Measurements from ENCODE around the gene CD164.
"Not testable (repeated sequence)": the region's sequence is repeated elsewhere in the genome, so short reads cannot be mapped to it uniquely, and the experiment has no call there.

CD164 gene

DNA sequence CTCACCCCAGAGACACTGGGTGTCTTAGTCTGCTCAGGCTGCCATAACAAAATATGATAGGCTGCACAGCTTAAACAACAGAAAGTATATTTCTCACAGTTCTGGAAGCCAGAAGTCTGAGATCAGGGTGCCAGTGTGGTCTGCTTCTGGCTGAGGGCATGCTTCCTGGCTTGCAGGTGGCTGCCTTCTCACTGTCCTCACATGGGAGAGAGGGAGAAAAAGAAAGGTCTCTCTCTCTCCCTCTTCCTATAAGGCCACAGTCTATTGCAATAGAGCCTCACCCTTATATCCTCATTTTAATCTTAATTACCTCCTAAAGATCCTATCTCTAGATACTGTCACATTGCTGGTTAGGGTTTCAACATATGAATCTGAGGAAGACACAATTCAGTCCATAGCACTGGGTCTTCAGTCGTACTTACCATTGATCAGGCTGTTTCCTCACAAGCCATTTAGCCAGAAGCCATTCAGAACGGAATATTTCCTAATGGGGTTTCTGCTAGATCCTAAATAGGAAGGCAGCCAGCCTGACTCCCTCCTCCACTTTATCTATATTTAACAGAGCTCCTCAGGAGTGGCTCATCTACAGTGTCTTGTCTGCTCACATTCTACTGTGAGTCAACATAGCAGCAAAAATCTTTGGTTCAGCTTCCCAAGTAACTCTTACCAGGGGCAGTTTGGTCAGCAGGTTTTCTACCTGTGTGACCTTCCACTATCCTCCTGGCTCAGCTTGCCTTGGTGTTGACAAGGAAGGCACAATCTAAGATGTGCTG is 42.2 kb downstream of the CD164 start:
- no peak for DNase-seq

DNA sequence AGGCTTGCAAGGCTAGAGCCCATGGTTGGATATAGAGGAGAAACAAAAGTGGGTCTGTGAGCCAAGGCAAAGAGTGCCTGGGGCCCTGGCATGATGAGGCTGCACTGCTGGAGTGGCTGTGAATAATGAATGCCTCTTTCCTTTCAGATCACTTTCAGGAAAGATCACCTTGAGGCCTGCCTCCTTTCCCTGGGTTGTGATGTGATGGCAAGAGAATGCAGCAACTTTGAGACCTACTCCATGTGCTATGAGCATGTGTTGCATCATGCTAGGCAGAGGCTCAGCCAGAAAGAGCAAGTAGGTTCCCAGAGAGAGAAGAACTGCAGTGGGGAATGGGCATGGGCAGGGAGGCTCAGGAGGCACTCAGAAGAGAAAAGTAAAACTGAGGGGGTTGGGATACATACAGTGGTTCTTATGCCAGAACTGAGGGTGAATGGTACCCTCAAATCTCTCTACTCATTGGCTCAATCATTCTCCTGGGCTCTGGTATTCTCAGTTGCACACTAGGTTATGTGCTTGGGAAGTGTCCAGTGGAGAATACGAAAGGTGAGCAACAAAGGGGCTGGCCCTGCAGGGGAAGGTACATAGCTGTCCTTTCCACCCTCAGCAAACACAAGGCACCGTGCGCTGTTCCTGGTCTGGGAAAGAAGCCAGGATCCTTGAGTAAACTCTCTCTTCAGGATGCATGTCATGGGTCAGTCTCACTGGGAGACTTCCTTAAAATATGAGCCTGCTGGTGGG is 45.9 kb downstream of the CD164 start:
- no peak for DNase-seq

DNA sequence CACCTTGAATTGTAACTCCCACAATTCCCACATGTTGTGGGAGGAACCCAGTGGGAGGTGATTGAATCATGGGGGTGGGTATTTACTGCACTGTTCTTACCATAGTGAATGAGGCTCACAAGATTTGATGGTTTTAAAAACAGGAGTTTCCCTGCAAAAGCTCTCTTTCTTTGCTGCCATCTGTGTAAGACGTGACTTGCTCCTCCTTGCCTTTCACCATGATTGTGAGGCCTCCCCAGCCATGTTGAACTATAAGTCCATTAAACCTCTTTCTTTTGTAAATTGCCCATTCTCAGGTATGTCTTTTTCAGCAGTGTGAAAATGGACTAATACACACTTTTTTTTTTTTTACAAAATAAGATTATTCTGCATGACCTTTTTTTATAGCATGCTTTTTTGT is 48.4 kb downstream of the CD164 start:
- not testable (repeated sequence) for DNase-seq

DNA sequence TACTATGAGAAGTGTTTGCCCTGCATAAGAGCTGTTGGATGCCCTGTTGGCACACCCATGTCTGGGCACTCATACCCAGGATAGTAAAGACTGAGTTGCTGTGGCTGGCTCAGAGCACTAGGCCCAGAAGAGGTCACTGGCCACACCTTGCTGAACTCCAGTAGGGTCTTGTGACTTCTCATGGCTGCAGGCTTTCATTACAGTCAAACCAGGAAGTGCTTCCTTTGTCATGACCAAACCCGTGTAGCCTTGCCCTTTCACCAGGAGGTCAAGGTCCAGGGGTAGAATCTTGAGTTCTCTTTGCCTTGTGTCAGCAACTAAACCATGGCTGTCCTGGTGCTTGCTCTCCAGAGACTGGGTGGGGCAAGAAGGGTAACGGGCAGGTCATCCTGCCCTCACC is 49.5 kb downstream of the CD164 start:
- no peak for DNase-seq

DNA sequence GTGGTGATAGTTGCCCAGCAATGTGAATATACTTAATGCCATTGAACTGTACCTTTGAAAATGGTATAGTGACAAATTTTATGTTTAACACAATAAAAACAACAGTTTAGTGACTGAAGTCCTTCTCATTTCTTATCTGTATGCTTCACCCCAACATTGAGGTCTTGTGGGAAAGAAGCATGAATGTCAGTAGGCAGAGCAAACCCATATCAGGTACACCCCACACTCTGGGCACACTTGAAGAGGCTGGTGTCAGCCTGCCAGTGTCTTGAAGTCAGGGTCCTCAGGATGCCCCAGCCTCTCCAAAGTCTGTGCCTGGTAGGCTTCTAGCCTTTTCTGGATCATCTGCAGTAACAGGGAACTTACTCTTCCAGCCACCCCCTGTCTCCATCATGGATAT is 51.2 kb downstream of the CD164 start:
- DNase-seq = no peak

DNA sequence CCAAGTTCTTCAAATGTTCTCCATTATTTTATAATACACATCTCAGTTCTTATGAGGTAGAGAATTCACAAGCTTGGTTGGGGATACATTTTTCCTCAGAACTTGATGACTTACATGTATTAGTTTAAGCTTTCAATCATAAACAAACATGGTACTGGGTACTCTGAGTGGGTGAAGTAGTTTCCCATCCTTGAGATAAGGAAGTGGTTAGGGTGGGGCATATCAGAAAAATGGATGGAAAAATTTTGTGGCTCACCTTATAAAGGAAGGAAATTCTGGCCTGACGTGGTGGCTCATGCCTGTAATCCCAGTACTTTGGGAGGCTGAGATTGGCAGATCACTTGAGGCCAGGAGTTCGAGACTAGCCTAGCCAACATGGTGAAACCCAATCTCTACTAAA is 52.0 kb downstream of the CD164 start:
- no peak for DNase-seq

DNA sequence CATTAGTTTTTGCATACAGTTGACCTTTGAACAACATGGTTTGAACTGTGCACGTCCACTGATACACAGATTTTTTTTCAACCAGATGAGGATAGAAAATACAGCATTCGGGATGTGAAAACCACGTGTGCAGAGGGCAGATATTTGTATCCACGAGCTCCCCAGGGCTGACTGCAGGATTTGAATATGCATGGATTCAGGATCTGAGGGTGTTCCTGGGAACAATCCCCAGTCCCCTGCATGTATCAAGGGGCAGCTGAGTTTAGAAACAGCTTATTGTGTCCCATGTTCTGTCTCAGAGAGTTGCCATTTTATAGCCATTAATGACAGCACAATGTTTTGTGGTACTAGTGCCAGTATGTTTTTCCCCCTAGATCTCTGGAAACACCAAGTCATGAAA is 53.6 kb downstream of the CD164 start:
- no peak for DNase-seq

DNA sequence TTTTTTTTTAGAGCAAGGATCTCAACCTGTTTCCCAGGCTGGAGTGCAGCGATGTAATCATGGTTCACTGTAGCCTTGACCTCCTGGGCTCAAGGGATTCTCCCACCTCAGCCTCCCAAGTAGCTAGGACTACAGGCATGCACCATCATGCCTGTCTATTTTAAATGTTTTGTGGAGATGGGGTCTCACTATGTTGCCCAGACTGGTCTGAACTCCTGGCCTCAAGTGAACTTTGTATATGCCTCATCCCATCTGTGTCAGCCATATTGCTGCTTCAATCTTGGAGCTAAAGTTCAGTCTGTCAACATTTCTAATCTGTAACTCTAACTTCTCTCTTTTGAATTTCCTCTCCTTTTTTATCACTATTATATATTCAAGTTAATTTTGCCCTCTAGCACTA is 54.3 kb downstream of the CD164 start:
- no peak for DNase-seq

DNA sequence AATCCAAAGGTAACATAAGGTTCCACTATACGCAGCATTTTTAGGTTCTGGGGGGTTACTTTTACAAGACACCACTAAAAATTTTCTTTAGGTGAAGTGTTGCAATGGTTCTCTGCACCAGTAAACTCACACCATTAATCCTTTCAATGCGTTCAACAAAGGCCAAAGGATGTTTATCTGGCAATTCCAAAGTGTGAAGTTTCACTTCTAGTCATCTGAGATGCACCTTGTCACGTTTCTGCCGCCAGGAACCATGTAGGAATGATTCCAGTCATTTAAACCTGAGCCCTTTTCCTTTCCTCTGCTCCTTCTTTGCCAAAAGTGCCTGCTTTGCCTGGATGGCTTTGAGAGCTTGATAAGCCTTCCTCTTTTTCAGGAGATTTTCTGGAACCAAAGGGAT is 54.8 kb downstream of the CD164 start:
- DNase-seq = no peak

DNA sequence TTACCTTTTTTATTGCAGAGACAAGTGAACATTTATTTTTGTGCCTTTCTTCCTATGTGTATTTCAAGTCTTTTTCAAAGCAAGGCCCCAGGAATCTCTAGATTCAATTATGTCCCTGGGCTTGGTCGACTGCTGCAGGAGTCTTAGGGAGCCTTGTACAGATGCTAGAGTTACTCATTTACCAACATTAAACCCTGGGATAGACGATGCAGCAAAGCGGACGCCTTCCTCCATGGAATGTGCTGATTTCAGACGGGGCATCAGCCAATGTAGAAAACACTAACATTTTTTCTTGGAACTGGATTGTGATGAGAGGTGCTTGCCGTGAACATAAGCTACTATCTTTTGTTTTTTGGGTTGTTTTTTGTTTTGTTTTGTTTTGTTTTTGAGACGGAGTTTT is 55.9 kb downstream of the CD164 start:
- no peak for DNase-seq

DNA sequence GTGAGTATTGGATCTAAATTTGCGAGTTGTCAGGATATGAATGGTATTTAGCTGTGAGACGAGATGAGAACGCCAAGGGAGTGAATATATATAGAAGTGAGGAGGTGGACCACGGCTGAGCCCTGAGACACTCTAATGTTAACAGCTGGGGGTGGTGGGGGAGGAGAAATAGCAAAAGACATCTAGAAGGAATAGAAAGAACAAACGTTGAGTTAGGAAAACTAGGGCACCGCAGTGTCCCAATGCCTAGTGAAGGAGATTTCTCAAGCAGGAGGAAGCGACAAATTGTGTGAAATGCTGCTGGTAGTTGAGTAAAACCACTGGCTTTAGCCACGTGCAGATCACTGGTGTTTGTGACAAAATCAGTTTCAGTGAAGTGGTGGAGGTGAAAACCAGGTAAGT is 56.9 kb downstream of the CD164 start:
- no peak for DNase-seq

DNA sequence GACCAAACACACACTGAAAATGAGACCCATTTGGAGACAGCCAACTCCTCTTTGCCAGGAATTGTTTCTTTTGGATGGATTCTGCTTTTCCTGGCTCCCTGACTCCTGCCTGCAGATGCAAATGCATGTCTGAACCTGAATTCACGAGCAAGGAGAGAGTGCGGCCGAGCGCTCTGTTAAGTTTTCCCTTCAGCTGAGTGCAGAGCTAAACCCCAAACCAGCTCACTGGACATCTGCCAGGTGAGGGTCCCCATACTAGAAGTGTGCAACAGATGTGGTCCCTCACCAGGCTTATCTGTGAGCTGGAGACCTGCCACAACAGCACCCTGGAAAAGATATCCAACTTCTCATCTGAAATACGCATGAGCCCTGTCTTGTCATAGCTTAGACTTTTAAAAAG is 59.0 kb downstream of the CD164 start:
- DNase-seq = no peak

DNA sequence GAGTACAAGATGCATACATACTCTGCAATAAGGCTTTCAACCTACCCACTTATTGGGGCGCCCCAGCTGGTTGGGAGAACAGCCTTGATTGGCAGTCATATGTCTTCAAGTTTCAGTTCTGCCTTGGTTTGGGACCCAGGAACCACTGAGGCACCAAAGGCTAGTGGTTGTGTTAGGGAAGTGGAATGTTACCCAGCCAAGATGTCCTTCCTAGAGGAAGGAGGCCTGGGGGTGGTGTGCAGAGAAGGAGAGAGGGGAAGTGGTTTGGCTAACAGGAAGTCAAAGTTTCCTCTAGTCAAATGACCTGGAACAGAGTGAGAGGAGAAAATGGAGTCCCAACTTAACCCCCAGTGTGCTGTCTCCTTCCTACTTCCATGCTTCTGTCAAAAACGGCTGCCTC is 59.4 kb downstream of the CD164 start:
- DNase-seq = no peak

DNA sequence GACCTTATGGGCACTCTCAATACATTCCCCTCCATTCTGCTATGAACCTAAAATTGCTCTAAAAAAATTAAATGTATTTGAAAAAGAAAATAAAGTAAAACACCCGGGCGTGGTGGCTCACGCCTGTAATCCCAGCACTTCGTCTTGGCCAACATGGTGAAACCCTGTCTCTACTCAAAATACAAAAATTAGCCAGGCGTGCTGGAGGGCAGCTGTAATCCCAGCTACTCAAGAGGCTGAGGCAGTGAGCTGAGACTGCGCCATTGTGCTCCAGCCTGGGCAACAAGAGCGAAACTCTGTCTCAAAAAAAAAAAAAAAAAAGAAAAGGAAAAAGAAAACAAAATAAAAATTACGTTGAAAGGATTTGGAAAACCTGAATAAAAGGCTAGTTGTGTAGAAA is 60.5 kb downstream of the CD164 start:
- no peak for DNase-seq

DNA sequence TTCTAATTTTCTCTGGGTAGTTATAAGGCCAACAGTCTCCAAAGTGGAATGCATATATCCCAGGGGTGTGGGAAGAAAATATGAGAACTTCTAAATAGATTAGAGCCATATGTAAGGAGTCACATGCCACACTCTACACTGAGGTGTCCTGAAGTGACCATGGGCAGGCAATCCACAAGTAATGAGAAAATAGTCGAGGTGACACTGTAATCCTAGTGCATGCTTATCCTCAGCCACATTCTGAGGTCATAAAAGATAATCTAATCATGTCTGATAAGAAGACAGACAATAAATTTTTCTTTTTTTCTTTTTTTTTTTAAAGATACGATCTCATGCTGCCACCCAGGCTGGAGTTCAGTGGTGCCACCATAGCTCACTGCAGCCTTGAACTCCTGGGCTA is 62.2 kb downstream of the CD164 start:
- DNase-seq = no peak

DNA sequence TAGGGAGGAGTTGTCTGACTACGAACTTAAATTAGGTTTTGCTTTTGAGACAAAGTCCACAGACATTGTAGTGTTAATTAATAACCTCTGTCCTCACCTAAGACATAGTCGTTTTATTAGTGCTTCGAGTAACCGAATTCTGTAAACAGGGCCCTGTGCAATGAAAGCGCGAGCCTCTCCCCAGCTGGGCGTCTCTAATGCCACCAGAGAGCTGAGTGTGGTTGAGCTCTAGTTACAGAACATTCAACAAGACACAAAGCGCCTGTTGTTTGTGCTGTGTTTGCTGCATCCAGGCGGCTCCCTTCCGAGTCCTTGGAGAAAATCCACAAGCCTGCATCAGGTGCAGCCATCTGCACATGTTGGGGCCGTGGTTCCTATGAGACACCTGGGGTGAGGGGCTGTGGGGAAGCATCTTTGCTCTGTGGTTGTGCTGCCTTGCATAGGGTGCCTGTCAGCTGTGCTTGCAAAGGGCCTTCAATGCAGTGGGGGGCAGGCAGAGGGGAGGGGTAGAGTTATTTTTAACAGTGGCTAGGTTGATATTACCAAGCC is 63.9 kb downstream of the CD164 start:
- DNase-seq = no peak

DNA sequence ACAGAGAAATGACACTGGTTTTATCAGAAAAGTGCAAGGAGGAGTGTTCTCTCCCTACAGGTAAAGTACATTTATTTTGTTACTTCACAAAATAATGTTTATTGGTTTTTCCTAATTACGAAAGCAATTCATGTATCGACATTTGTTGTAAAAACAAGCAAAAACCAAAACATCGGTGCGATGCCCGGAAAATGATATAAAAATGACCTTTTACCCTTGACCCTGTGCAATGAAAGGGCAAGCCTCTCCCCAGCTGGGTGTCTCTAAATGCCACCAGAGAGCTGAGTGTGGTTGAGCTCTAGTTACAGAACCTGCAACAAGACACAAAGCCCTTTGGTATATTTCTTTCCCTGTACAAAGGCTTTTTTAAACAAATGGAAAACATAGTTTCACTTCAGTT is 65.4 kb downstream of the CD164 start:
- no peak for DNase-seq
